Heart right ventricle (tissue), 16 donors: ENCODE results near the gene SS18L1. TPM values are rescaled to one million over a fixed set of nuclear protein-coding genes. Genes with fewer than 3 reads are reported as not detected.

Source experiments
- ATAC-seq, 8 donors: fragments of 200-7000 bp; cut with Tn5 transposase; one replicate each; pipeline ENCODE4 v1.9.1; 2020; ENCODE audit warnings: mild to moderate bottlenecking in 8 of 8, moderate library complexity in 8 of 8, moderate number of reproducible peaks in 1 of 8
- DNase-seq, 2 donors: peaks; one replicate each; pipeline ENCODE4 v3.0.0-alpha.2; 2020
- H3K27ac ChIP-seq, 10 donors: fragments of 200-600 bp; sonication (generic) in 2 of 10; one replicate each; pipeline versions ENCODE4 v1.5.0 to v1.8.0; 2020 to 2022; ENCODE audit warnings: mild to moderate bottlenecking in 3 of 10
- H3K27me3 ChIP-seq, 7 donors: fragments of 200-600 bp; one replicate each; pipeline ENCODE4 v1.8.0; 2021 to 2022; ENCODE audit warnings: mild to moderate bottlenecking in 2 of 7
- H3K36me3 ChIP-seq, 9 donors: fragments of 200-600 bp; sonication (generic) in 1 of 9; one replicate each; pipeline versions ENCODE4 v1.5.0 to v1.8.0; 2020 to 2022; ENCODE audit warnings: mild to moderate bottlenecking in 2 of 9
- H3K4me1 ChIP-seq, 9 donors: fragments of 200-600 bp; sonication (generic) in 1 of 9; one replicate each; pipeline versions ENCODE4 v1.5.0 to v1.8.0; 2020 to 2022; ENCODE audit warnings: mild to moderate bottlenecking in 4 of 9
- H3K4me3 ChIP-seq, 10 donors: fragments of 200-600 bp; sonication (generic) in 2 of 10; one replicate each; pipeline versions ENCODE4 v1.5.0 to v1.8.0; 2020 to 2022; ENCODE audit warnings: mild to moderate bottlenecking in 7 of 10, moderate library complexity in 2 of 10
- H3K9me3 ChIP-seq, 11 donors: fragments of 200-600 bp in 10 of 11; sonication (generic) in 2 of 11; one replicate each; pipeline versions ENCODE4 v1.5.0 to v1.8.0; 2013 to 2022; ENCODE audit warnings: mild to moderate bottlenecking in 2 of 11, control low read depth in 1 of 11, moderate library complexity in 1 of 11
- CTCF ChIP-seq, 9 donors: fragments of 200-600 bp; sonication (generic) in 2 of 9; IDR thresholded peaks; one replicate each; pipeline versions ENCODE4 v1.5.0 to v1.8.0; 2021 to 2022; ENCODE audit warnings: antibody characterized with exemption in 9 of 9, mild to moderate bottlenecking in 5 of 9, moderate library complexity in 1 of 9
- WGBS, 2 donors: extraction: QIAGEN DNeasy Blood & Tissue Kit; methylation state at CpG; one replicate each; pipeline ENCODE4 v1.1.7; 2013; ENCODE audit warnings: inconsistent platforms in 1 of 2; 5-methylcytosine and 5-hydroxymethylcytosine counted together
- intact Hi-C, 10 donors: fragments of 100-400 bp; cut with DNase I; formaldehyde crosslinking; loops; one replicate each; pipeline versions ENCODE4 v1.11.1 to v1.14.2; 2022
- polyA plus RNA-seq, 2 donors: library from polyadenylated mRNA; stranded (reverse); fragments of 200-250 nt; gene quantifications; one replicate each; pipeline ENCODE4 v1.2.3, GENCODE V29; 2013
- total RNA-seq, 10 donors: library from RNA; stranded (reverse); fragmentation: NEBNext Ultra II Directional in 3 of 10; extraction: Animal tissue kit (Norgen Biotek cat#: 25700) in 3 of 10; gene quantifications; one replicate each; pipeline versions ENCODE4 v1.2.1 to v1.2.4, GENCODE V29; 2021 to 2023
- donor health status: Arrhythmogenic right ventricular cardiomyopathy.
- donor health status: ischemic (EF 13 %, LVEDD 7.1; RV severe dilation, severe dysfunction).
- donor health status: healthy with polysubstance abuse.
- donor health status: DM: no; HTN: yes; CAD: no.
- donor health status: DM: no; HTN: no; CAD: no.
- donor health status: ischemic (EF 25% LVEDD 6.9; RV normal size, moderate dysfunction).
- donor health status: ischemic (EF 25% LVEDD 5.7; RV mildly dilated, moderate dysfunction).
- donor health status: healthy.
- donor health status: DM: yes; HTN: yes; CAD: no.
- donor health status: Ischemic cardiomyopathy.
- donor health status: ischemic (EF 35%, LVEDD 5.7; RV mildly dilated, moderate dysfunction).
- donor health status: nonischemic (EF 11% LVEDD 7.7; RV severe dilation, severe dysfunction).
- donor health status: DM: yes; HTN: yes; CAD: no.
- donor health status: PGD.
- donor health status: ischemic (EF 29% LVEDD 5.4; RV normal size, mild dysfunction).
- donor health status: nonischemic (EF 23%, LVEDD 6.1; RV moderate dilation, normal function).

The SS18L1 gene
- total and polyA plus RNA-seq, 12 donors = 5.2 to 22.3 (median 7.4) TPM

GRCh38 chr20:62162765-62163484 lies 19.4 kb downstream of the SS18L1 start:
- no peak for DNase-seq
- H3K36me3 ChIP-seq = peaks cover 0 to 85% (median 30%) of the 10 kb centered on the region in 9 donors
- intact Hi-C loops = no loop called here
- H3K9me3 ChIP-seq = no peaks in the 10 kb centered on the region
- no peaks in the 10 kb centered on the region for H3K27me3 ChIP-seq
- no peaks in the 10 kb centered on the region for H3K4me1 ChIP-seq
- 89 to 95% methylated on average over 38 of the region's 38 CpGs for WGBS, 2 donors
- no peak overlapping the region for H3K4me3 ChIP-seq
- H3K27ac ChIP-seq = no peak overlapping the region
- ATAC-seq = no peak
- TF ChIP-seq CTCF (IDR thresholded peaks at IDR 0.05) = no peak

- Histone ChIP-seq H3K4me3 (no peak overlapping the region), H3K27me3 (no peaks in the 10 kb centered on the region), H3K36me3 (peaks cover 0 to 90% (median 30%) of the 10 kb centered on the region in 9 donors), H3K27ac (no peak overlapping the region), H3K9me3 (no peaks in the 10 kb centered on the region), H3K4me1 (no peaks in the 10 kb centered on the region)
- DNase-seq (no peak), ATAC-seq (no peak)
- no peak for TF ChIP-seq CTCF (IDR thresholded peaks at IDR 0.05)
- intact Hi-C loops = no loop called here
- 95 to 97% methylated on average over 25 of the region's 25 CpGs for WGBS, 2 donors
Measured at GRCh38 chr20:62163485-62163865, 19.9 kb downstream of the SS18L1 start.

DNA sequence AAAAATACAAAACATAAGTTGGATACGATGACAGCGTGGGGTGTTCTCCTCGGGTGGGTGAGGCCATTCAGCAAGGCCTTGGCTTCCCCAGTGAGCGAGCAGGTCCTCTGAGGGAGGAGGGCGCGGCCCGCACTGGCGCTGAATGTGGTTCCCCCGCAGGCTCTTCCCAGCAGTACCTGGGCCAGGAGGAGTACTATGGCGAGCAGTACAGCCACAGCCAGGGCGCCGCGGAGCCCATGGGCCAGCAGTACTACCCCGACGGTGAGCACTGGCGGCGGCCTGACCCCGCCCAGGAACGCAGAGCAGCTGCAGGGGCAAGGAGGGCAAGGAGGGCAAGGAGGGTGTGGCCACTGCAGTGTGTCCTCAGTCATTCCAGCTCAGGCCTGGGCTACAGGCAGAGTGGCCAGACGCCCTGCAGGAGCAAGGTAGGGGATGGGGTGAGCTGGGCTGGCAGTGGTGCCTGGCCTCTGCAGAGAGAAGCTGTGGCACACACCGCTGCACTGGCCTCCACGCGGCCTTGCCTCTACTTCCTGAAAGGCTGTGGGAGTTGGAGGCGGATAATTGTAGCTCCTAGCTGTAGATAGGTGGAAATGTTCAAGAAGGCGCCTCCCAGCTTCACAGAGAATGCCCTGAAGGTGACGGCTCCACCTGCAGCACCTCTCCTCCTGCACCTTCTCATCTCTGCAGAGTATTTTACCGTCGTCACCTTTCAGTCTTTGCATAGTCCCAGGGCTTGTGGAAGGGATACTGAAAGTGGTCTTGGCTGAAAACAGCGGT lies 20.6 kb downstream of the SS18L1 start:
- no peak for DNase-seq
- Histone ChIP-seq H3K4me1 (no peaks in the 10 kb centered on the region), H3K27me3 (no peaks in the 10 kb centered on the region), H3K27ac (no peak overlapping the region), H3K9me3 (no peaks in the 10 kb centered on the region), H3K36me3 (peaks cover 0 to 94% (median 30%) of the 10 kb centered on the region in 9 donors), H3K4me3 (no peak overlapping the region)
- 93 to 94% methylated on average over 29 of the region's 29 CpGs for WGBS, 2 donors
- intact Hi-C loops = no loop called here
- no peak for TF ChIP-seq CTCF (IDR thresholded peaks at IDR 0.05)
- ATAC-seq = no peak

DNA sequence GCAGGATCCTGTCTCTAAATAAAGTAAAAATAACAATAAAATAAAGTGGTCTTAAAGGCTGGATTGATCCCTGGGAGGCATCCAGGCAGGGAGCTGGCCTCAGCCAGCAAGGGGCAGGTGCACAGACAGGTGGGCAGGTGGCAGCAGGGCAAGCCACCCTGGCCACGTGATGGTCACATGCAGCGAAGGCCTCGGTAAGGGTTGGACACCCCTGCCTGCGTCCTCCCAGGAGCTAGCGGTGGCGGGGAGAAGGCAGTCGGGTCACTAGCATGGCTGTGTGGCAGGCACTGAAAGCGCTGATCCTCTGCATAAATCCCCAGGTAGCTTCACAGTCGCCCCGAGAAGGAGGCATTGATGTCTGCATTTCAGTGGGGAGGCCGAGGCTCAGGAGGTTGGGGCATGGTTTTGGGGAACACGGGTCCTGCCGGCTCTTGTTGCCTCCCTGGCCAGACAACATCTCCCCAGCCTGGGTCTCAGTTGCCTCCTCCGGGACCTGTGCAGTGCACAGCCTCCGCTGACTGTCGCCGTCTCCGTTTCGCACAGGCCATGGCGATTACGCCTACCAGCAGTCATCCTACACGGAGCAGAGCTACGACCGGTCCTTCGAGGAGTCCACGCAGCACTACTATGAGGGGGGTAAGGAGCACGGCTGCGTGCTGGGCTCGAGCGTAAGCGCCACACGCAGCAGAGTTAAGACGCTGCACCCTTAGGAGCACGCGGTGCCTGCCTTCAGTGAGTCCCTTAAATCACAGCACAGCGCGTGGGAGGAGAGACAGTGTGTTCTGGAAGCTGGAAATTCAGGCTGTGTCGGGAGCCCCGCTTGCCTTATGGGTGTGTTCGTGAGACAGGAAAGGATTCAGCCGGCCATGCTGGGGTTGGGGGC lies 21.6 kb downstream of the SS18L1 start:
- Histone ChIP-seq H3K36me3 (peaks cover 0 to 97% (median 30%) of the 10 kb centered on the region in 9 donors), H3K4me3 (no peak overlapping the region), H3K4me1 (no peaks in the 10 kb centered on the region), H3K27ac (no peak overlapping the region), H3K27me3 (no peaks in the 10 kb centered on the region), H3K9me3 (no peaks in the 10 kb centered on the region)
- TF ChIP-seq CTCF (IDR thresholded peaks at IDR 0.05) = no peak
- WGBS, 2 donors = 96 to 97% methylated on average over 41 of the region's 41 CpGs
- ATAC-seq = no peak
- intact Hi-C loops = no loop called here
- DNase-seq = no peak
